Inflammatory macrophage treated with lipopolysaccharide for 4 hours (primary cell): ENCODE data around the gene HIVEP3.
A peak's percentile ranks its signal among the peaks of the same experiment; 100 is the strongest.

Experiments used
- DNase-seq: peaks from one replicate; pipeline ENCODE4 v3.0.0-alpha.2; 2020

Gene HIVEP3

GRCh38 chr1:41678111-41678878 is 240.4 kb downstream of the HIVEP3 start:
- DNase-seq = peak; percentile 50

- no peak for DNase-seq
These were observed 241.1 kb downstream of the HIVEP3 start for GRCh38 chr1:41677620-41678019.

- peak; percentile 69 for DNase-seq
These were observed 243.3 kb downstream of the HIVEP3 start for GRCh38 chr1:41675401-41675800.

GRCh38 chr1:41674522-41674921 is 244.2 kb downstream of the HIVEP3 start:
- no peak for DNase-seq

- peak; percentile 19 for DNase-seq
These were observed 244.9 kb downstream of the HIVEP3 start for GRCh38 chr1:41673806-41674205.

GRCh38 chr1:41673378-41673777 is 245.3 kb downstream of the HIVEP3 start:
- peak; percentile 20 for DNase-seq

GRCh38 chr1:41672641-41673361 is 245.9 kb downstream of the HIVEP3 start:
- DNase-seq = no peak

GRCh38 chr1:41672173-41672572 is 246.5 kb downstream of the HIVEP3 start:
- no peak for DNase-seq

- DNase-seq = no peak
These were observed 247.5 kb downstream of the HIVEP3 start for GRCh38 chr1:41671116-41671755.

GRCh38 chr1:41670217-41670957 is 248.3 kb downstream of the HIVEP3 start:
- DNase-seq = peak; percentile 65

- DNase-seq = no peak
These were observed 249.8 kb downstream of the HIVEP3 start for GRCh38 chr1:41668967-41669366.

GRCh38 chr1:41668054-41668660 is 250.6 kb downstream of the HIVEP3 start:
- no peak for DNase-seq

GRCh38 chr1:41666981-41667631 is 251.6 kb downstream of the HIVEP3 start:
- DNase-seq = no peak

GRCh38 chr1:41665962-41666917 is 252.5 kb downstream of the HIVEP3 start:
- no peak for DNase-seq

- no peak for DNase-seq
These were observed 253.7 kb downstream of the HIVEP3 start for GRCh38 chr1:41664861-41665640.

- peak; percentile 16 for DNase-seq
These were observed 254.9 kb downstream of the HIVEP3 start for GRCh38 chr1:41663671-41664400.

GRCh38 chr1:41662765-41663437 is 255.8 kb downstream of the HIVEP3 start:
- DNase-seq = peak; percentile 83

GRCh38 chr1:41662061-41662764 is 256.5 kb downstream of the HIVEP3 start:
- DNase-seq = peak; percentile 86
